ENCODE measurements around the gene SETD1B.
A peak's percentile ranks its signal among the peaks of the same experiment; 100 is the strongest.

The SETD1B gene

DNA sequence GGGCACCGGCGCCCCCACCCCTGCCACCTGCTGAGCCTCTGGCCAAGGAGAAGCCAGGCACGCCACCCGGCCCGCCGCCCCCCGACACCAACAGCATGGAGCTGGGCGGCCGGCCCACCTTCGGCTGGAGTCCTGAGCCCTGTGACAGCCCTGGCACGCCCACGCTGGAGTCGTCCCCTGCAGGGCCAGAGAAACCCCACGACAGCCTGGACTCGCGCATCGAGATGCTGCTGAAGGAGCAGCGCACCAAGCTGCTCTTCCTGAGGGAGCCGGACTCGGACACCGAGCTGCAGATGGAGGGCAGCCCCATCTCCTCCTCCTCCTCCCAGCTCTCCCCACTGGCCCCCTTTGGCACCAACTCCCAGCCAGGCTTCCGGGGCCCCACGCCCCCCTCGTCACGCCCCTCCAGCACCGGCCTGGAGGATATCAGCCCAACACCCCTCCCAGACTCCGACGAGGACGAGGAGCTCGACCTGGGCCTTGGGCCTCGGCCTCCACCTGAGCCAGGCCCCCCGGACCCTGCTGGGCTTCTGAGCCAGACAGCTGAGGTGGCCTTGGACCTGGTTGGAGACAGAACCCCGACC, 6.5 kb downstream of the SETD1B start:
- TF ChIP-seq, protein P1, sequence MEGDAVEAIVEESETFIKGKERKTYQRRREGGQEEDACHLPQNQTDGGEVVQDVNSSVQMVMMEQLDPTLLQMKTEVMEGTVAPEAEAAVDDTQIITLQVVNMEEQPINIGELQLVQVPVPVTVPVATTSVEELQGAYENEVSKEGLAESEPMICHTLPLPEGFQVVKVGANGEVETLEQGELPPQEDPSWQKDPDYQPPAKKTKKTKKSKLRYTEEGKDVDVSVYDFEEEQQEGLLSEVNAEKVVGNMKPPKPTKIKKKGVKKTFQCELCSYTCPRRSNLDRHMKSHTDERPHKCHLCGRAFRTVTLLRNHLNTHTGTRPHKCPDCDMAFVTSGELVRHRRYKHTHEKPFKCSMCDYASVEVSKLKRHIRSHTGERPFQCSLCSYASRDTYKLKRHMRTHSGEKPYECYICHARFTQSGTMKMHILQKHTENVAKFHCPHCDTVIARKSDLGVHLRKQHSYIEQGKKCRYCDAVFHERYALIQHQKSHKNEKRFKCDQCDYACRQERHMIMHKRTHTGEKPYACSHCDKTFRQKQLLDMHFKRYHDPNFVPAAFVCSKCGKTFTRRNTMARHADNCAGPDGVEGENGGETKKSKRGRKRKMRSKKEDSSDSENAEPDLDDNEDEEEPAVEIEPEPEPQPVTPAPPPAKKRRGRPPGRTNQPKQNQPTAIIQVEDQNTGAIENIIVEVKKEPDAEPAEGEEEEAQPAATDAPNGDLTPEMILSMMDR (IDR thresholded peaks at IDR 0.05; ENCODE audit: low read depth, low read length) = no peak
- DNase-seq (ENCODE audit: low read depth, low spot score) = no peak
- in situ Hi-C loops (cut with HindIII; ENCODE audit: low sequenced_read_pairs) = no loop called here
- no peak overlapping the region for H3K4me3 ChIP-seq (ENCODE audit: low read depth, low read length)

GRCh38 chr12:121810833-121811433, 7.1 kb downstream of the SETD1B start:
- DNase-seq (ENCODE audit: low read depth, low spot score) = no peak
- TF ChIP-seq, protein P1 (IDR thresholded peaks at IDR 0.05; ENCODE audit: low read depth, low read length) = no peak
- H3K4me3 ChIP-seq (ENCODE audit: low read depth, low read length) = peak overlapping the region; percentile 65
- in situ Hi-C loops (cut with HindIII; ENCODE audit: low sequenced_read_pairs) = no loop called here

DNA sequence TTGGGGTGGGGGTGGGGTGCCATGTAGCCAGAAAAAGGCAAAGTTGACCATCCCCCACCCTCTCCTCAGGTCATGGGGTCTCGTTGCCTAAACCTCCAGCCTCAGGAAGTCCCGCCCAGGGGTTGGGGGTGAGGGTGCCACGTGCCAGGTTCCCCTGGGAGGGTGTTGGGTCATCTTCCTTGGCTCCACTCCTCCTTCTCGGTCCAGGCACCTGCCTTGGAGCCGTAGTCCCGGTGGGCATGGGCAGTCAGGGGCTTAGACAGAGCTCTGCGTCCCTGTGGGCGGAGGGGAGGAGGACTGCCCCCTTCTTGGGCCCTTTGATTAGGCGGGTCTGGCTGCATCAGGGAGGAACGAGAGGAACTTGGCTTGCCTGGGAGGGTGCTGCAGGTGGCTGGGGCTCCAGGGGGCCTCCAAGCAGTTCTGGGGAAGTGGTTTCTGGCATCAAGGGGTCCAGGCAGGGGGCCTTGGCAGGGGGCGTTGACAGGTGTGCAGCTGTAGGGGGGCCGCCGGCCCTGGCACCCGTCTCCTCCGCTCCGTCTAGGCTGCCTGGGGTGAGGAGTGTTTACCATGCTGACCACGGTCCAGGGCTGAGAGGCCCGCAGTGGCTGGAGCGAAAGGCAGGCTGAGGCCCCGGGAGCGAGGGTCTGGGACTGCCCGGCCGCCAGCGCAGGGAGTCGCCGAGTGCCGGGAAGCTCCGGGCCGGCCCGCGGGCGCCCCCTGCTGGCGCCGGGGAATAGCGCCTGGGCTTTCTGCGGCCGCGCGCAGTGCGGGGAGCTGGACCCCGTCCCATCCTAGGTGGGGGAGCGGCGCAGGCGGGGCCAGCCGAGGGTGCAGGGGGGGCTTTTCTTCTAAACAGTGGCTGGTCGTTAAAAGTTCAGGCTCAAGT, 7.9 kb downstream of the SETD1B start:
- peak overlapping the region; percentile 65 for H3K4me3 ChIP-seq (ENCODE audit: low read depth, low read length)
- in situ Hi-C loops (cut with HindIII; ENCODE audit: low sequenced_read_pairs) = no loop called here
- TF ChIP-seq, protein P1 (IDR thresholded peaks at IDR 0.05; ENCODE audit: low read depth, low read length) = peak; percentile 80
- DNase-seq (ENCODE audit: low read depth, low spot score) = peak; percentile 71

- DNase-seq (ENCODE audit: low read depth, low spot score) = peak; percentile 70
- TF ChIP-seq, protein P1 (IDR thresholded peaks at IDR 0.05; ENCODE audit: low read depth, low read length) = no peak
- in situ Hi-C loops (cut with HindIII; ENCODE audit: low sequenced_read_pairs) = no loop called here
- H3K4me3 ChIP-seq (ENCODE audit: low read depth, low read length) = peak overlapping the region; percentile 65
Observed at GRCh38 chr12:121812320-121812871, 8.6 kb downstream of the SETD1B start.

GRCh38 chr12:121812921-121813896, 9.4 kb downstream of the SETD1B start:
- in situ Hi-C loops (cut with HindIII; ENCODE audit: low sequenced_read_pairs) = no loop called here

More at GRCh38 chr12:121812921-121813896, 9.4 kb downstream of the SETD1B start:
- TF ChIP-seq, protein P1 (IDR thresholded peaks at IDR 0.05; ENCODE audit: low read depth, low read length) = no peak
- DNase-seq (ENCODE audit: low read depth, low spot score) = no peak
- peak overlapping the region; percentile 65 for H3K4me3 ChIP-seq (ENCODE audit: low read depth, low read length)
